Activated CD4-positive, alpha-beta T cell treated with anti-CD3 and anti-CD28 coated beads, Interleukin-2, Interleukin-6, amounts not matched to agents 100 ng/mL and 50 ng/mL, durations not matched to agents 16 hours and 8 hours (primary cell): ENCODE measurements around the gene HAUS7.

Experiments
- DNase-seq: peaks from one replicate; pipeline ENCODE4 v3.0.0-alpha.2; 2020

HAUS7 gene

DNA sequence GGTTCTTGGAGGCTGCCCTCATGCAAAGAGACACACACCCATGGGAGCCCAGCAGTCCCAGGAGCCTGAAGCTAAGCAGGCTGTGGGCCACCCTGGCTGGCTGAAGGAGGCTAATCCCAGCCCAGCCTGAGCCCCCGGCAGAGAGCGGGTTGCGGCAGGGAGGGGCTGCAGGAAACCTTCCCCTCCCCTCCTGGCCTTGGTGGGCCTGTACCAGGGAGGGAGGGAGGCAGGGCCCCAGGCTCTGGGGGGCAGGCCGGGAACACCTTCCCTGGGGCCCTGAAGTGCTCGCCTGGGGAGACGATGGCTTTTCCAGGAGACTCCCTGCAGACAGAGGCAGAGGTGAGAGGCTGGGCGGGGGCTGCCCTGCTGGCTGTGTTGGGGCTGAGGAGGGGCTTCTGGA lies 28.1 kb upstream of the HAUS7 start:
- DNase-seq: no peak

DNA sequence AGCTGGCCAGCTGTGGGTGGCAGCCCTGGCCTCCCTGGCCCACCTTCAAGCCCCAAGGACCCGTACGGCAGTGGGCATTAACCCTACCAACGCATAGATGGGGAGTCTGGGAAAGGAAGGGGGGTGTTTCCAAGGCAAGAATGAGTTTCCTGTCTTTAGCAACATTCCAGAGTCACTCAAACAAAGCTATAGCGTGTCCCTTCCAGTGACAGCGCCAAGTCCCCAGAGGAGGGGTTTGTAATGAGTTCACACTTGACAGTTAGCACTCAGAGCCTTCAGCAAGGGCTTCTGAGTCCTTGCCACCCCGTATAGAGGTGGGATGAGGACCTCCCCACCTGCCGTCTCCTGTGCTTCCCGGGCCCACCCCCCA lies 26.2 kb upstream of the HAUS7 start:
- no peak for DNase-seq

DNA sequence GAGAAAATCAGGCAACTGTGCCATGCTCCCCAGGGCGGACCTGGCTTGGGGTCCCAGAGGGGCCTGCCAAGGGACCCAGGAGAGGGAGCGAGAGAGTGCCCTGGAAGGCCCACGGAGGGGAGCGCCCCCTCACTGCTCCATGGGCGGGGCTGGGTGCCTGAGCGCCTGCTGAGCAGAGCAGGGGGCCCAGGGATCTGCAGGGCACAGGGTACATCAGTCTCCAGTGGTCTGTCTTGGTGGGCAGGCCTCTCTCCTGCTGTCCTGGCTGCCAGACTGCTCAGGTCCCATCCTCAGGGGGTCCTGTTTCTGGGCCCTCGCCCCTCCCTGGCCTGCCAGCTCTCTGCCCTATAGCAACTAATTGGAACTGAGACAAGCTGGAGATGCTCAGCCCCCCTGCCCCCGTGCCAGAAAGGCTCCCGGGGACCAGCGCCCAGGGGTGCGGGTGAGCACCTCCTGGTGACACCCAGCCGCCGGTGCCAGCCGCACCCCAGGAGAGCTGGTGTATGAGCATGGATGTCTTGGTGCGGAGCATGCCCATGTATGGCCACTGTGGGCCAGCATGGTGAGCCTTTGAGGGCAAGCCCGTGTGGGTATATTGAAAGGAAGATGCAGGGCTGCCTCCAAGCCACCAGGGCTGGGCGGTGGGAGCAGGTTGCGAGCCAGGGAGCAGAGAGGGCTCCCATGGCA lies 25.7 kb upstream of the HAUS7 start:
- DNase-seq: no peak

DNA sequence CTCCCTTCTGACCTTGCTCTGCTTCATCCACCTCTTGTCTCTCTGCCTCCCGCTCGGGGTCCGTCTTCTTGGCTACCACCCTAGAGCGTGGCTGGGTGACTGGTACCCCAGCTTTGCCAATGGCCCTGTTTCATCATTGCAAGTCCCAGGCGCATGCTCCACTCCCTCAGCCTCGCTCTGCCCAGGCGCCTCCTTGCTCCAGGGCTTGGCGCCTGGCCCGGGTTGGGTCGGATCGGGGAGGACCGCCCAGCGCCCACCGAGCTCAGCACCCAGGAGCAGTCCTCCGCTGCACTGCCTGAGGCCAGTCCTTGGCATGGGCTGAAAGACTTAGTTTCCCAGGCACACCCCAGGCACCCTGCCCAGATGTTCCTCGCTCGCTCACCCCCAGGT lies 25.0 kb upstream of the HAUS7 start:
- no peak for DNase-seq

DNA sequence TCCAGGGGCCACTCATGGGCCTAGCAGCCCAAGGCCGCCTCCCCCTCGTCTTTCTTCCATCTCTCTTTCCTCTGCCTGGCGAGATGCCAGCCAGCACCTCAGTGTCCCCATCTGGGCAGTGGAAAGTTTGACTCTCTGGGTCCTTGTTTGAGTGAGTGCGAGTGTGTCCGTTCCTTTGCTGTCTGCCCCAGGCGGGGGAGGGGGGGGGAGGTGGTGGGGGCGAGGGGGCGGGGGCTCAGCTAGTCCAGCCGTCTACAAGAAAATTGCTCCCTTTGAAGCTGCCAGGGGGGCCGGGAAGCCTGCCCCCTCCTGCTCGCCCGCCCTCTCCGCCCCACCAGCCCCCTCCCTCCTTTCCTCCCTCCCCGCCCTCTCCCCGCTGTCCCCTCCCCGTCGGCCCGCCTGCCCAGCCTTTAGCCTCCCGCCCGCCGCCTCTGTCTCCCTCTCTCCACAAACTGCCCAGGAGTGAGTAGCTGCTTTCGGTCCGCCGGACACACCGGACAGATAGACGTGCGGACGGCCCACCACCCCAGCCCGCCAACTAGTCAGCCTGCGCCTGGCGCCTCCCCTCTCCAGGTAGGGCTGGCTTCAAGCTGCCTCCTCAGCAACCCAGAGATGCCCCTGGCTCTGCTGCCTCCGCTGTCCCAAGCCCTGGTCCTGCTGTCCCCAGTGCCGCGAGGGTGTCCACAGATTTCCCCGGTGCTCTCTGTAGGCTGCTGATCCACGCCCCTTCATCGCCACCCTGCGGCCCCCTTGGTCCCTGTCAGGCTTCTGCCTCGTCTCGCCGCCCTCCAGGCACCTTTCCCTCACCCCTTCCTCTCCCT lies 24.4 kb upstream of the HAUS7 start, which contains the start of gene BGN:
TSS of gene BGN (plus strand) at position 440 of the 821 bp plus-strand sequence. CDS start 9,652 bp downstream, outside the sequence.
- DNase-seq: no peak

DNA sequence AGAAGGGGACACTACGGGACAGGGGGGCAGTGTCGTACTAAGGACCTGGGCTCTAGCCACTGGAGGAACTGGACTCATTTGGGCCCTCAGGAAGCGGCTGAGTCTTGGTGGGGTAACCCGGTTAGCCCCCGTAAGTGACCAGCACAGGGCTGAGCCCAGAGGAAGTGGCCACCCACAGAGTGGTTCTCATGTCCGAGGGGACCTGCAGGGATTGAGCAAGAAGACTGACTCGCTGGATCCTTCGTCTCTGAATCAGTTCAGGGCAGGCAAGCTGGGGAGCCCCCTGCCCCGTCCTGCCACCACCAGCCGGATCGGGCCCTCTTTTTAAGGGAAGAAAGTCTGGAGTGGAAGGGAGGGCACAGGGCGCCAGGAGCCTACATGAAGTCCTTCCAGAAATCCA lies 23.7 kb upstream of the HAUS7 start:
- DNase-seq: no peak

DNA sequence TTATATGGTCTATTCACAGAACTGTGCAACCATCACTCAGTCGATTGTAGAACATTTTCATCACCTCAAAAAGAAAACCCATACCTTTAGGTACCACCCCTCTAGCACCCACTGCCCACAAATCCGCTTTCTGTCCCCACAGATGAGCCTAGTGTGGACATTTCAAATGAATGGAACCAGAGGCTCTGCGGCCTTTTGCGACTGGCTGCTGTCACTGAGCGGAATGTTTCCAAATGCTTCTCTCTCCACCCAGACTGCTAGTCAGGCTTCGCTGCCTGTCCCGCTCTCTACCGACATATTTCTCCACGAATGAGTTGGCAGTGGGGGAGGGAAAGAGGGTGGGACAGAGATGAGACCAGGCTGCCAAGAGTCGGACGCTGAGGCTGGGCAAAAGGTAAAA lies 22.7 kb upstream of the HAUS7 start:
- no peak for DNase-seq

DNA sequence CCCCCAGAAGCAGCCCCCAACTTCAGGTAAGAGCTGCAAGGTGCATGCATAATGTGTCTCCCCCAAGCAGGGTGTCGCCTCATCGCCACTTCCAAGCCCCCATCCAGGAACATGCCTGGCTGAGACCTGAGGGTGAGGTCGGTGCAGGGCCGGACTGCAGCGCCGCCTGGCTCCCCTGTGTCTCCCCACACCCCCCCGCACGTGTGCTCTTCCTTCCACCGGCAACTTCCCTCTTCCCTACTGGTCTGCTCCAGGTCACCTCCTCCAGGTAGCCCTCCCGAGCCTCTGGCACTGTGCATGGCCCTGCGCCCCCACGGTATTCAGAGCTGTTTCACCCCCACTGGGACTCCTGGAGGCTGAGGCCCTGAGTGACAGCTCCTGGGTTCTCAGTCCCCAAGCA lies 22.2 kb upstream of the HAUS7 start:
- no peak for DNase-seq

DNA sequence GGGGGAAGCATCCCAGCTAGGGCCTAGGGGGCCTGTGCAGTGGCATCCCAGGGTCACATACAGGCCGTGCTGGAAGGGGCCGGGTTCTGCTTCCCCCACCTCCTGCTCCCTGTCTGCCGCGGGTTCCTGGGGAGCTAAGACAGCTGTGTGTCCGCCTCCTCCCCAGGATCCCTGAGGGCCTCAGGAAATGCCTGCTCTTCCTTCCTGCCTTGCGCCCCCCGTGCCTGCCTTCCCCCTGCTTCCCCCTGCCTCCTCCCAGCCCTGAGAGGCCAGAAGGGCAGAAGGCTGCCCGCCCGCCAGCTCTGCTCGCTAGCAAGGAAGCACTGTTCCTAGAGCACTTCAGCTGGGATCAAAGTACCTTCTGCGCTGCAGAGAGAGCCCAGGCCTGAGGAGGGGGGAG lies 21.5 kb upstream of the HAUS7 start:
- no peak for DNase-seq

DNA sequence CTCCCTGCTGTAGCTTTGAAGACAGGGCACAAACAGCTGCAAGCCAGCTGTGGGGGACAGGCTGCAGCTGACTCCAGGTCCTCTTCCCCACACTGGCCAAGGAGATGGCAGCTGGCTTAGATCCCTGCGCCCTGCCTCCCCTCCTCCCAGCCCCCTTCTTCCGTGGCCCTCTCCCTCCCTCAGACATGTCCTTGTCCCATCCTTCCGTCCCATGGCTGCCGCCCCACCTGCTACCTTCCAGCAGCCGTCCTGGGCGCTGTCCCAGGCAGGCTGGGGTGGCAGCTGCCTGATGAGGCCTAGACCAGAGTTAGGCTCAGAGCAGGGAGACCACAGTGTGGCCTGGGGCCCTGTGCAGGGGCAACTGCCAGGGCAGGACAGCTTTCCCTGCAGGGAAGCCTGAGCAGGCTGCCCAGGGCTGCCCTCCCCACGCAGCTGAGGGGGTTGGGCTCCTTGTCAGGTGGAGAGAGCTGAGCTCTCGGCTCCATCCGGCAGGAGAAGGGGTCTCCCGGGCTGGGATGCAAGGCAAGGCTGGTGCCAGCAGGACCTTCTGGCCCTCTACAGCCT lies 21.1 kb upstream of the HAUS7 start:
- no peak for DNase-seq

DNA sequence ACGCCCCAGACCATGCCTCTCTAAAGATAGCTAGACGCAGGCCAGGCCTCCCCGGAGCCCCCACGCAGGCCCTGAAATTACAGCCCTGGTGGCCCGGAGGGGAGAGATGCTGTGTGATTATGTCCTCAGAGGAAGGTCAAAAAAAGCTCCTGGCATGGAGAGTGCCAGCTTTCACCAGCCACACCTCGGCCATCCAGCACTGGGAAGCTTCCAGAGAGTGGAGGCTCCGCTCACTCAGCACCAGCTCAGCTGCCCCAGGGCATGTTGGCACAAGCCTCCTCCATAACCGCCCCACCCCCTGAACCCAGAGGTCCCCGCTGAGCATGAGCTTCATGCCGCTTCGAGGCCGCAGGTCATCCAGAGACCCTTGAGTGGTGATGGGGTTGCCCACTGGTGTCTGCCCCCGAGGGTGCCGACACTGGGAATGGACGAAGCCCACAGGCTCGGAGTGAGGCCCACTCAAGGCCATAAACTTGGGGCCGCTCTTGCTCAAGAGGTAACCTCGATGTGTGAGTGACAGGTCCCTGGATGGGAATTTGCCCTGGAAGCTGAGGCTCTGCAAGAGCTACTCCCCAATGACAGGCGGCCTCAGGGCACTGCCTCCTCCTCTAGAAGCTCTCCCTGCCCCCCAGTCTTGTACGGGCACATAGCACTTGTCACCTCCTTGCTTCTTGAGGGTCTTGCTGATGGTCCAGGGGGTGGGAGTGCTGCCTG lies 20.0 kb upstream of the HAUS7 start:
- no peak for DNase-seq

DNA sequence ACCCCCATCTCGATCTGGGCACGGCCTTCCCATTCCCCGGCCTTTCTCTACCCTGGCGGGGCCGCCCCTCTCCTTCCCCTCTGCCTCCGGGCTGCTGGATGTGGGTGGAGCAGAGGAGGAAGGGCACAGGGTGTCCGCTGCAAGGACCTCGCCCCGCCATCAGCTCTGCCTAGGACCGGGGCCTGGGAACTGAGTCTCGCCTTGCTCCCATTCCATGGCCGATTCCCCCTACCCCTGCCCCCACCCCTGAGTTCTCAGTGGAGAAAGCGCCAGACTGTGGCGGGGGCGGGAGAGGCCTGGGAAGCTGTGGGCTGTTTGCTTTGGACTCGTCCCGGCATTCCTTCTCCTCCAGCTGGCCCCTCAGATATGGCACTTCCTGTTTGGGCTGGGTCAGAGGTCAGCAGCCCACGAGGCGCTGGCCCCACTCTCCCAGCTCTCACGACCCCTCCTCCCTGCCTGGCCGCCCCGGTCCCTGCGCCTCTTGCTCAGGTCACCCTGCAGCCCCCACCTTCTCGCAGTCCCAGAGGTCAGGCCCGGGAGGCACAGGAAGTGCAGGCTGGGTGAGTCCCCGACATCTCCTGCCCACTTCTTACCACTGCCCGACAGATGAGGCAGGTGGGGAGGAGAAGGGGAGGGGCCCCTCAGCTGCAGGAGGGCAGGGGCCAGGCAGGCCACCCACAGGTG lies 18.0 kb upstream of the HAUS7 start:
- DNase-seq: no peak

DNA sequence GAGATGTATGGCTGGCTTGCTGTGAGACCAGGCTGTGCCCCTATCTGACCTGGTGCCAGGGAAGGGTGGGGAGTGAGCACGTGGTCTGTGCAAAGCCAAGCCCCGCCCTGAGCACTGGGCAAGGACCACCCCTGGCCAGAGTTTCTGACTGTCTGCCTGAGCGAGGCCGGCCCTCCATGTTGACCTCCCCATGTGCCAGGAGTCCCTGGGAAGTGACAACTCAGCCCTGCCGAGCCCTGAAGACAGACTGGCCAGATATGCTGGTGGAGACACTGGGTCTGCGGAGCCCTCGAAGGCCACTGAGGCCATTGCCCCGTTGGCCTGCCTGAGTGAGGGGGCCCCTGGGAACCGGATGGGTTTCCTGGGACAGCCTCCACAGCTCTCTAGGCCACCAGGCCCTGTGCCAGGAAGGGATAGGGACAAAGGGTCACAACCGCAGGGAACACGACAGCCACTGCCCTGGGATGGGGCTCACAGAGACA lies 17.3 kb upstream of the HAUS7 start:
- DNase-seq: no peak

DNA sequence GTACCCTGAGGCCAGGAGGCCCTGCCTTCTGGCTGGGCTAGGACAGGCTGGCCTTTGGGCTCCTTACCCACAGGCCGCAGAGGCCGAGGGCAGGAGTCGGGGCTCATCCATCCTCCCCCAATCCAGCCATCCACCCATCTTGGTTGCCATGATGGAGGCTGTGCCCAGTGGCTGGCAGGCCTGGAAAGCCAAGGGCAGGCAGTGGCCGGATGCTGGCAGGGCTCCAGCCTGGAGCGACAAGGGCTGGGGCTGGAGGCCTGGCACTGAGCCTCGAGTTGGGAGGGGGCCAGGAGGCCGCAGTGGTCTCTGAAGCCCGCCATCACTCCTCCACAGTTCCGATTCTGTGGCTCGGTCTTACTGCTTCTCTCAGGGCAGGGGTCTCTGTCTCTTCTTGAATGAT lies 15.8 kb upstream of the HAUS7 start:
- no peak for DNase-seq

DNA sequence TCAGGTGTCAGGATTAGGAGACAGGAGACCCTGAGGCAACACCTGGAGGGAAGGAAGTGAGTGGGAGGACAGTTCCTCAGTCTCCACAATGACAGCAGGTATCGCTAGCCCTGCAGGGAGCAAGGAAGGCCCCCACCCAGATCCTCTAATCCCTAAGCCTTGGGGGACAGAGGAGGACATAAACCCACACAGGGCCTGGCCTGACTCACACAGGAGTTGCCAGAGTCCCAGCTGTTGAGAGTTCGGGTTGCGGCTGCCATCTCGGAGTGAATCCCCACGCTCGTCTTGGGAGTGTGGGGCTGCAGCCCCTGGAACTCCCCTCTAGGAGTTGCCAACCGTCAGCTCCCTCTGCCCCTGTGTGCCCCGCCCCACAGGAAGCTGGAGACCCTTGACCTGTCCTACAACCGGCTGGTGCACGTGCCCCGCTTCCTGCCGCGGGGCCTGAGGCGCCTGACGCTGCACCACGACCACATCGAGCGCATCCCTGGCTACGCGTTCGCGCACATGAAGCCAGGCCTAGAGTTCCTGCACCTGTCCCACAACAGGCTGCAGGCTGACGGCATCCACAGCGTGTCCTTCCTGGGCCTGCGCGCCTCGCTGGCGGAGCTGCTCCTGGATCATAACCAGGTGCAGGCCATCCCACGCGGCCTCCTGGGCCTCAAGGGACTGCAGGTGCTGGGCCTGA lies 15.2 kb upstream of the HAUS7 start:
- DNase-seq: no peak

DNA sequence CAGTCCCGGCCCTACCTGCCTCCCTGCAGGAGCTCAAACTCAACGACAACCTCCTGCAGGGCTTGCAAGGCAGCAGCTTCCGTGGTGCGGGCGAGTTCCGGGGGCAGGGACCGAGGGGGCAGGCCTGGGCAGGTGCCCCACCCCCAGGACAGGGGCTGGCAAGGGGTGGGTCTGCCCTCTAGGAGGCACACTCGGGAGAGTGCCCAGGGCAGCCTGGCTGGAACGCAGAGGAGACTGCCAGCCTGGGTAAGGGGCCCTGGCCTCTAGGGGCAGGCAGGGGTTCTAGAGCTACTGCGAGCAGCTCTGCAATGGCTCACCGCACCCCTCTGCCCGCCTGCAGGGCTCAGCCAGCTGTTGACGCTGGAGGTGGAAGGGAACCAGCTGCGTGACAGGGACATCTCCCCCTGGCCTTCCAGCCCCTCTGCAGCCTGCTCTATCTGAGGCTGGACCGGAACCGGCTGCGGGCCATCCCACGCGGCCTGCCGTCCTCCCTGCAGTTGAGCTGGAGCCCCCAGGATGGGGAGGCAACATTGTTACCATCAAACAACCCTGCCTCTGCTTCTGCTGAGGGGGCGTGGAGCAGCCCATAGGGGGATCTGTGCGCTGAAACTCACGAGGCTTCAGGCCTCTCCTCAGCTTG lies 12.1 kb upstream of the HAUS7 start:
- DNase-seq: no peak

DNA sequence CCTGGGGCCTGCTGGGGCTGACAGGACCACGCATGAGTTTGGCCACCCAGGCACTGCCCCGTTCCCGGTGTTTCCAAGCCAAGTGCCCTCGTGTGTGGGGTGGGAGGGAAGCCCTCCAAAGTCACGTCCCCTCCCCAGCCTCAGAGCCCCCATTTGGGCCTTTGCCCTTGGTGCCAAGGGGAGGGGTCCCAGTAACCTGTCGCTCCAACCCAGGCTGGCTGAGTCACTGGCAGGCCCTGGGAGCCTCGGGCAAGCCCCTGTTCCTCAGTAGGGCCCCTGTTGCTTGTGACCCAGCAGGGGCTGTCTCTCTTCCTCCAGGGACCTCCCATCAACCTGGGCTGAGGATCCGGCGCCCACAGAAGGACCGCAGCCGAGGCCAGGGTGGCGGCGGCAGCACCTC lies 10.7 kb upstream of the HAUS7 start:
- no peak for DNase-seq

DNA sequence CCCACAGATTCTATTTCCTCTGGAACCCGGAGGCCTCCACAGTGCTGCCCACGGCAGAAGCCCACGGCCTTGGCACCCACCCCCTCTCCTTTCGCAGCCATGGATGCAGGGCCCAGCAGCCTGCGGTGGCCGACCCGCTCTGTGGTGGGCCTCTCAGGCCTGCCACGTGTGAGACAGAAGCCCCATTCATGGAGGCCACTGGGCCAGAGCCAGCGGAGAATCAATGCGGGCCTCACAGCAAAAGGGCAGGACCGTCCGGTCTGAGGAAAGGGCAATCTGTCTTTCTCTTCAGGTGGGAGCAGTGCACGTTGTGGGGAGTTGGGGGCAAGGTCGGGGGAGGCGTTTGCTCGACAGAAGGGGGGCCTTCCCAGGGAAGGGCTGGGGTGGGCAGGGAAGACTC lies 8.4 kb upstream of the HAUS7 start:
- no peak for DNase-seq

DNA sequence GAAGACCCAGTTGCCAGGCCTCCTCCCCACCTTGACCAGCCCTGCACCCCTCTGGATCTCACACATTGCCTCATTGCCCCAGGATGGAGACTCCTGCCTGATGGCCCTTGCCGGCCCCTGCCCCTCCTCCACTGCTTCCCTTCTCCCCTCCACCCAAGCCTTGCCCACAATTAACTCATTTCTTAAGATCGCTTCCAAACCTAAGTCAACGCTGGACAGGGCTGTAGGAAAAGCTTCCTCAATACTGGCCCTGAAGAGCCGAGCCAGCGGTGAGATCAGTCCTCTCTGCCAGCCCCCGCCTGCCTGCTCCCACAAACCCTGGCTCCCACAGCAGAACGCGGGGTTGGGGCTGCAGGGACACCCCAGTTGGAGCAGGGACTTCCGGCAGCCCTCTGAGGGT lies 7.5 kb upstream of the HAUS7 start:
- DNase-seq: no peak

DNA sequence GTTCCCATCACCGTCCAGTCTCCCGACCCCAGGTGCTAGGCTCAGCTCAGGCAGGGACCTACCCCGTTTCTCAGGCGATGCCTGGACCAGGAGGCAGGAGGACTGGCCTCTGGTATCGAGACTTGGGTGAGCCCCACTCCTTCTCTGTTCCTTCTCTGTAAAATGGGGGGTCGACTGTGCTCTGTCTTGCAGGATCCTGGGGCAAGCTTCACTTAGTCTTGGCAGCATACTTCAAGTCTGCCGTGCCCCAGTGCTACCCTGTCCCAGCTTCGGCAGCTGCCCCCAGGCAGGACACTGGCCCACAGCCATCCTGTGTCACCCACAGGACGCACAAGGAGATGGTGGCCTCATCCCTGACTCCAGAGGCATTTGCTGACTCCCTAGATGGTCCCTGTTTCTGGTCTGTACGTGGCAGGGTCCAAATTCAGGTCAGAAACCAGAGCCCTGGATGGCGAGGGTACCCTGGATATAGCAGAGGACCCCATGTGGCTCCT lies 7.0 kb upstream of the HAUS7 start:
- no peak for DNase-seq

DNA sequence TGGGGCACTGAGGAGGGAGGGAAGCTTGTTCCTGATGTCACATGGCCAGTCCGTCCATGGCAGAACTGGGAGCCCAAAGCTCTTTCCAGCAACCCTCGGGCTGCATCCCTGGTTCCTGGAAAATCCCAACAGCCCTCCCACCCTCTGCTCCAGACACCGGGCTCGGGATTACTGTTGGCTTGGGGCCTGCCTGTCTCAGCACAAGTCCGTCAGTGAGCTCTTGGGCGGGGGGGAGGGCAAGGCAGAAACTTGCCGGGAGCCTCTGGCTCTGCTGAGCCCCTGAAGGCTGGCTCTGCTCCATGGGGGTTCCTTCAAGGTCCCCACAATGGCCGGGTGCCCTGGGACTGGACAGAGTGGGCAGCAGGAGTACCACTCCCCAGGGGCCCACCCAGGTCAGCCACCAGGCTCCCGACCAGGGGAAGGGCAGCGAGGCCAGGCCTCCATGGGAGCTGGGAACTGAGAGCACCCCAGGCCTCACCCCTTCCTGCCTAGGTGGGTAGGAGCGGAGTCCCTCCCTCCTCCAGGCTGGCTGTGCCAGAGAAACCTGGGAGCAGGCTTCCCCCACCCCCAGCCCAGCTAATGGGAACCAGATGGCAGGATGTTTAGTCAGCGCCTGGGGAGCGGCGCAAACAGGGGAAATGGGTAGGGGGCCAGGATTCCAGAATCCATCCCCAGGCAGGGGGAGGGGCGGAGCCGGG lies 6.4 kb upstream of the HAUS7 start:
- DNase-seq: no peak
